HTERT RPE-1 (cell line): ENCODE data around the gene MS4A1.
"Not testable (repeated sequence)": the region's sequence is repeated elsewhere in the genome, so short reads cannot be mapped to it uniquely, and the experiment has no call there.

Experiments
- in situ Hi-C: fragments of 300-500 bp; cut with MboI; formaldehyde crosslinking; loops from 4 replicates; pipeline ENCODE4 v1.14.3; 2020; ENCODE audit warnings: low sequenced_read_pairs

Gene MS4A1

GRCh38 chr11:60455531-60456042 lies at the start of gene MS4A1:
Gene MS4A1 (plus strand): TSS chr11:60455847. CDS start chr11:60462375, 6,528 bp downstream.
- in situ Hi-C loops: no loop called here

- in situ Hi-C loops: no loop called here
Measured at GRCh38 chr11:60420015-60420414, 35.6 kb upstream of the MS4A1 start.

GRCh38 chr11:60422609-60423008 lies 33.0 kb upstream of the MS4A1 start:
- in situ Hi-C loops: no loop called here

- in situ Hi-C loops: no loop called here
Measured at GRCh38 chr11:60428517-60428916, 27.1 kb upstream of the MS4A1 start.

- in situ Hi-C loops: no loop called here
Measured at GRCh38 chr11:60429272-60429671, 26.4 kb upstream of the MS4A1 start, which contains the start of gene MS4A5. Gene MS4A5 (plus strand): TSS chr11:60429572. CDS start chr11:60429675, 103 bp downstream.

GRCh38 chr11:60431251-60431650 lies 24.4 kb upstream of the MS4A1 start:
- in situ Hi-C loops: no loop called here

GRCh38 chr11:60433401-60433800 lies 22.2 kb upstream of the MS4A1 start:
- in situ Hi-C loops: no loop called here

GRCh38 chr11:60447070-60447469 lies 8.6 kb upstream of the MS4A1 start:
- in situ Hi-C loops: no loop called here

- in situ Hi-C loops: no loop called here
Measured at GRCh38 chr11:60447846-60448245, 7.8 kb upstream of the MS4A1 start.

- in situ Hi-C loops: not testable (repeated sequence)
Measured at GRCh38 chr11:60451185-60451584, 4.5 kb upstream of the MS4A1 start.

- in situ Hi-C loops: no loop called here
Measured at GRCh38 chr11:60454212-60454611, 1.4 kb upstream of the MS4A1 start.

GRCh38 chr11:60457576-60457975 lies 1.9 kb downstream of the MS4A1 start:
- in situ Hi-C loops: no loop called here

- in situ Hi-C loops: no loop called here
Measured at GRCh38 chr11:60459345-60459744, 3.7 kb downstream of the MS4A1 start.

GRCh38 chr11:60468829-60469228 lies 13.2 kb downstream of the MS4A1 start:
- in situ Hi-C loops: no loop called here

- in situ Hi-C loops: no loop called here
Measured at GRCh38 chr11:60469723-60470122, 14.1 kb downstream of the MS4A1 start.

- in situ Hi-C loops: no loop called here
Measured at GRCh38 chr11:60477035-60477445, 21.4 kb downstream of the MS4A1 start.

GRCh38 chr11:60482361-60482760 lies 26.7 kb downstream of the MS4A1 start:
- in situ Hi-C loops: no loop called here

- in situ Hi-C loops: no loop called here
Measured at GRCh38 chr11:60485987-60486386, 30.3 kb downstream of the MS4A1 start.

GRCh38 chr11:60492488-60493009 lies 36.9 kb downstream of the MS4A1 start, which contains the start of gene MS4A12:
Gene MS4A12 (plus strand): TSS chr11:60492778. CDS start chr11:60497319, 4,541 bp downstream.
- in situ Hi-C loops: no loop called here

- in situ Hi-C loops: no loop called here
Measured at GRCh38 chr11:60493454-60493853, 37.8 kb downstream of the MS4A1 start.

GRCh38 chr11:60498399-60498798 lies 42.8 kb downstream of the MS4A1 start:
- in situ Hi-C loops: no loop called here

GRCh38 chr11:60498853-60499252 lies 43.2 kb downstream of the MS4A1 start:
- in situ Hi-C loops: no loop called here
